GM12865 (cell line): ENCODE measurements around the gene FLRT2.

Source experiments
- DNase-seq: peaks from one replicate; pipeline ENCODE4 v3.0.0; 2010; ENCODE audit warnings: low read depth
- H3K4me3 ChIP-seq: 2 replicates; pipeline ENCODE4 v1.5.1; 2011; ENCODE audit warnings: mild to moderate bottlenecking, low read depth, low read length, control low read depth
- TF ChIP-seq, protein P1 (sequence below): IDR thresholded peaks from 2 replicates; pipeline ENCODE4 v1.5.1; 2011; ENCODE audit warnings: low read length, control low read depth, low read depth, inconsistent platforms; ENCODE audit not compliant: insufficient read depth; ENCODE audit errors: missing control alignments

Gene FLRT2

DNA sequence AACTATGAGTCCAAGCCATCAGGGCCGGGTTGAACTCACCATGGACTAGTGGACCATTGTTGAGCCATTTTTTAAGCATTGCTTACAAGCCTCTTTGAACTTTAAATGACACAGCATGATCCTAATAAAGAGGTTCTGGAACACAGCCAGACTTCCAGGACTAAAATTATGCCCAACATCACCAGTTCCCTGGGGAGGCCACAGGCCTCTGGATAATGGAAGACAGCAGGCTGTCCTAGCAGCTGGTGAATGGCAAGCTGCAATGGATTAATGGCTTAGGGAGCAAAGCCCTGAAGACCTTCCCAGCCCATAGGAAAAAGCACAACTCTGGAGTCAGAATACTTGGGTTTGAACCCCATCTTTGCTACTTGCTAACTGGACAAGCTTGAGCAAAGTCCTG, 71.3 kb downstream of the FLRT2 start:
- TF ChIP-seq, protein P1, sequence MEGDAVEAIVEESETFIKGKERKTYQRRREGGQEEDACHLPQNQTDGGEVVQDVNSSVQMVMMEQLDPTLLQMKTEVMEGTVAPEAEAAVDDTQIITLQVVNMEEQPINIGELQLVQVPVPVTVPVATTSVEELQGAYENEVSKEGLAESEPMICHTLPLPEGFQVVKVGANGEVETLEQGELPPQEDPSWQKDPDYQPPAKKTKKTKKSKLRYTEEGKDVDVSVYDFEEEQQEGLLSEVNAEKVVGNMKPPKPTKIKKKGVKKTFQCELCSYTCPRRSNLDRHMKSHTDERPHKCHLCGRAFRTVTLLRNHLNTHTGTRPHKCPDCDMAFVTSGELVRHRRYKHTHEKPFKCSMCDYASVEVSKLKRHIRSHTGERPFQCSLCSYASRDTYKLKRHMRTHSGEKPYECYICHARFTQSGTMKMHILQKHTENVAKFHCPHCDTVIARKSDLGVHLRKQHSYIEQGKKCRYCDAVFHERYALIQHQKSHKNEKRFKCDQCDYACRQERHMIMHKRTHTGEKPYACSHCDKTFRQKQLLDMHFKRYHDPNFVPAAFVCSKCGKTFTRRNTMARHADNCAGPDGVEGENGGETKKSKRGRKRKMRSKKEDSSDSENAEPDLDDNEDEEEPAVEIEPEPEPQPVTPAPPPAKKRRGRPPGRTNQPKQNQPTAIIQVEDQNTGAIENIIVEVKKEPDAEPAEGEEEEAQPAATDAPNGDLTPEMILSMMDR, result no peak
- no peak overlapping the region for H3K4me3 ChIP-seq
- DNase-seq, result no peak

DNA sequence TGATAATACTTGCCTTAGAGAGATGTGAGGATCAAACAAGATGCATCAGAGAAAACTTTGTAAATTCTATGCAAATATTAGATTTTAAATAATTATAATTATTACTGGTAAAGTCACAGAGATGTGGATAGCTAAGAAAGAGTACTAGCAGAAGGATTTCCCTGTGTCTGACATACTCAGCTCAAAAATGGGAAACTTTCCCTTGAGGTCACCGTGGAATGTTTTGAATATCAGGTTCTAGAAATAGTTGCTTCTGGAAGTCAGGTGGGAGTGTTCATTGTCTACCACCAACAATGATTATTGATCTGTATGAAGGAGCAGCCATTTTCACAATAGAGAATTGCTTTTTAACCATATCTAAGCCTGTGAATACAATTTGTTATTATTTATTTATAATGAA, 71.7 kb downstream of the FLRT2 start:
- H3K4me3 ChIP-seq, result no peak overlapping the region
- DNase-seq, result no peak
- TF ChIP-seq, protein P1, result no peak

DNA sequence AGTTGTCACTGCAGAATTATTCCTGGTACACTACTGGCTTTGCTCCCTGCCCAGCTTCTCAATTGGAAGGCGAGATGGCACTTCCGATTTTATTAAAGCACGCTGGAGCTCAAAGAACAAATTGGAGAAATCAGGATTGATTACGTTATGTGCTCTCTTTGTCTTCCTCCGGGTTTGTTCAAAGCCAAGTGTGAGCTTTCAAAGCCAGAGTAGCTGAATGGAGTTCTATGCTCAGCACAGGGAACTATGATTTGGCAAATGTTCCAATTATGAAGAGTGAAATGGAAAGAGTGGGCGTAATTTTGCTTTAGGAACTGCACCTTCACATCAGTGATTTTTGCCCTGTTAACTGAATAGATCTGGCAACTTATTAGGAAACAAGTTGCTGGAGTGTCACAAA, 72.4 kb downstream of the FLRT2 start:
- H3K4me3 ChIP-seq, result no peak overlapping the region
- TF ChIP-seq, protein P1, result no peak
- DNase-seq, result no peak

DNA sequence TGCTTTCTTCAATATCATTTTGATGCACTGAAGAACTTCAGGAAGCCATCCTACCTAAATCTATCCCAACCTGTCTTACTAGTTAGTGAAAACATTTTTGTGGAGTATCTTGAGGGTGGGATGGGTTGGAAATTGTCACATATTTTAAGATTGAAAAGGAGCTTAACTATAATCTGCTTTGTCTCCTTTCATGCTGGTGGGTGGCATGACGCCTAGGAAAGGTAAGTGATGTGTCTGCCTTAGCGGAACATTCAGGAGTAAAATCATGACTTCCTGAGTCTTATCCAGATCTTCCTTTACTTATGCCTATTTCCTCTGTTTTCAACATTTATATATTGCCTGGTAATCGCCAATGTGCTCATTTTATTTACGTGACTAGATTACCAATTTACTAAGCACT, 74.1 kb downstream of the FLRT2 start:
- no peak for DNase-seq
- TF ChIP-seq, protein P1, result no peak
- H3K4me3 ChIP-seq, result no peak overlapping the region

DNA sequence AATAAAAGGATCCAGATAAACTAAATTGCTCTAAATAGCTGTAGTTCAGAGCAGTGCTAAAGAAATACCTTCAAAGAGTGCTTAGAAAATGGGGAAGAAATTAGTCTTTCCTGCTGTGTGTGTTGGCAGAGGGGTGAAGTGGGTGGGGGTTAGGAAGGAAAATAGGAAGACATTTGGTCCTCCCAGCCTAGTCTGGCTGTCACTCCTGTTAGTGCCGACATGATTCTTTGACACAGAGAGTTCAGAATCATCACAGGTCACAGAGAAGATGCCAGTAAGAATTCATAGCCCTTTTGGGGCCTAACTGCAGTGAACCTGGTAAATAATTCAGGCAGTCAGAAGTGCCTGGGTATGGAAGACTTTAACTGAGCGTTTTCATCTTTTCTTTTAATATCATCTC, 74.8 kb downstream of the FLRT2 start:
- TF ChIP-seq, protein P1, result no peak
- DNase-seq, result no peak
- H3K4me3 ChIP-seq, result no peak overlapping the region

DNA sequence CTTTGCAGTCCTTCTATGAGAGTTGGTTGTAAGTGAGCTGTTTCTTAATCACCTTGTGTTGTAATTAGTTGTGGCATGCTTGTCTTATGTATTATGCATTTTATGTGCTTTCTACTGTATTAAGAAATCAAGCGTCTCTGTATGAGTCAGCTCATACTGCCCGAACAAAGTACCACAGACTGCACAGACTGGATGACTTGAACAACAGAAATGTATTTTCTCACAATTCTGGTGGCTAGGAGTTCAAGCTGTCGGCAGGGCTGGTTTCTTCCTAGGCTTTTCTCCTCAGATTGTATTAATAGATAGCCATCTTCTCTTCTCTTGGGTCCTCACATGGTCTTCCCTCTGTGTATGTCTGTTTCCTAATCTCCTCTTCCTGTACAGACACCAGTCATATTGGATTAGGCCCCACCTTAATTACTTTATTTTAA, 77.7 kb downstream of the FLRT2 start:
- TF ChIP-seq, protein P1, result no peak
- H3K4me3 ChIP-seq, result no peak overlapping the region
- DNase-seq, result no peak

DNA sequence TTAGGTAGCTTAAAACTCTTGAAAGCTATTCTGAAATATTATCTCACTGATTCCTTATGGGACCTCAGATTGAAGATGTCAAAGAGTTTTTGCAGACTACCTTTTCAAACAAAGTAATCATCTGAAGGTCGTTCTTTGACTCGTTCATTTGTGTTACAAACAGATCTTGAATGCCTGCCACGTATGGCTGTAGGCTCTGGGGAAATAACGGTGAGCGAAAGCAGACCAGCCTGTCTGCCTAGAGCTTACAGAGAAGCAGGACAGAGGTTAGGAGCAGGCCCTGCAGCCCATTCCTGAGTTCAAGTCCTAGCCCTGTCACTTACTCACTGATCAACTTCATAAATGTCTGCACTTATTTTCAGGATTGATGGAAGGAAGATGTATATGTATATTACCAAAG, 83.6 kb downstream of the FLRT2 start:
- no peak for DNase-seq
- TF ChIP-seq, protein P1, result no peak
- H3K4me3 ChIP-seq, result no peak overlapping the region
